ENCODE results near the gene PTDSS2. TPM values are rescaled to one million over a fixed set of nuclear protein-coding genes. Genes with fewer than 3 reads are reported as not detected.
"Not testable (repeated sequence)": the region's sequence is repeated elsewhere in the genome, so short reads cannot be mapped to it uniquely, and the experiment has no call there.

Gene PTDSS2
- total and polyA plus RNA-seq, 9 of the 15 experiments (the other 6 are each of a cell fraction or from before 2014, with no cell fraction given) = 0.45 to 53.9 (median 17.2) TPM

GRCh38 chr11:424232-424631 lies 25.8 kb upstream of the PTDSS2 start:
- CTCF ChIA-PET (ENCODE audit: low intra/inter-chr PET ratio) = no interaction called here
- Histone ChIP-seq H3K79me2 (ENCODE audit: control insufficient read depth, insufficient read depth, low read length) (no peaks in the 10 kb centered on the region), H4K20me1 (replicated peaks; ENCODE audit: control insufficient read depth, insufficient read depth, low read length) (no peaks in the 10 kb centered on the region), H2AFZ (ENCODE audit: low read depth, low read length) (no peak overlapping the region), H3K4me1 (replicated peaks in 1 of 2; ENCODE audit: control insufficient read depth in 2 of 2, insufficient read depth in 2 of 2, low read length in 2 of 2) (peaks cover 5 to 34% of the 10 kb centered on the region in 2 experiments; a peak in 4 of 5 replicates), H3K9ac (ENCODE audit: insufficient read depth in 1 of 2, low read depth in 2 of 2, low read length in 2 of 2) (no peak overlapping the region), H3K9me3 (replicated peaks; ENCODE audit: control insufficient read depth, insufficient read depth, low read depth, low read length) (0 out of 2 replicates have a peak, but pooled peaks cover 2% of the 10 kb centered on the region), H3K4me3 (no peak overlapping the region), H3K27me3 (ENCODE audit: control insufficient read depth in 2 of 2, insufficient read depth in 2 of 2, low read length in 2 of 2) (no peaks in the 10 kb centered on the region), H3K4me2 (ENCODE audit: insufficient read depth, low read length) (no peak overlapping the region), H3K27ac (ENCODE audit: extremely low read depth, low read depth, low read length) (no peak overlapping the region), H3K36me3 (ENCODE audit: control insufficient read depth, insufficient read depth, low read length) (no peaks in the 10 kb centered on the region), H3K9me1 (ENCODE audit: control insufficient read depth, insufficient read depth, low read length) (no peaks in the 10 kb centered on the region)
- no peak for DNase-seq (ENCODE audit: extremely low read depth in 1 of 4, low spot score in 3 of 4)
- POLR2A ChIA-PET = no interaction called here
- no peak for ATAC-seq
- in situ Hi-C loops (cut with MboI) = no loop called here
- intact Hi-C loops (cut with micrococcal nuclease) = no loop called here
- FAIRE-seq = no peak
- WGBS (ENCODE audit: insufficient coverage, low coverage, missing lambda C conversion rate) = 71% methylated on average over 4 of the region's 4 CpGs
- no TSS peak for BruUV-seq (replicated peaks)
- TF ChIP-seq BCOR (IDR thresholded peaks at IDR 0.05) (peak; percentile 88), NCOA4 (IDR thresholded peaks at IDR 0.05; ENCODE audit: partially characterized antibody) (no peak), ZKSCAN1 (IDR thresholded peaks at IDR 0.05; ENCODE audit: low read depth, low read length) (no peak), ZFP36 (IDR thresholded peaks at IDR 0.05; ENCODE audit: low read depth, low read length, partially characterized antibody) (peak; percentile 37), RBM25 (IDR thresholded peaks at IDR 0.05; ENCODE audit: low read depth, low read length, severe bottlenecking) (peak; percentile 93), DMBX1 (CRISPR knock-in tag; IDR thresholded peaks at IDR 0.05; ENCODE audit: borderline replicate concordance) (no peak), U2AF2 (optimal IDR thresholded peaks at IDR 0.05; ENCODE audit: low read depth, low read length) (no peak), KDM1A (IDR thresholded peaks at IDR 0.05) (peak; percentile 56 to 64; a peak in 3 of 4 replicates), ADNP (tag; IDR thresholded peaks at IDR 0.05) (0 out of 2 replicates have a peak, but pooled peaks have one; percentile 54), ZNF592 (IDR thresholded peaks at IDR 0.05) (no peak)

GRCh38 chr11:424766-425165 lies 25.3 kb upstream of the PTDSS2 start:
- DNase-seq (ENCODE audit: extremely low read depth in 1 of 4, low spot score in 3 of 4); BruUV-seq (replicated peaks); H4K20me1 ChIP-seq (replicated peaks; ENCODE audit: control insufficient read depth, insufficient read depth, low read length); H3K4me2 ChIP-seq (ENCODE audit: insufficient read depth, low read length); POLR2A ChIA-PET; H3K9me1 ChIP-seq (ENCODE audit: control insufficient read depth, insufficient read depth, low read length); H3K36me3 ChIP-seq (ENCODE audit: control insufficient read depth, insufficient read depth, low read length); H3K9me3 ChIP-seq (replicated peaks; ENCODE audit: control insufficient read depth, insufficient read depth, low read depth, low read length); H2AFZ ChIP-seq (ENCODE audit: low read depth, low read length); H3K4me3 ChIP-seq; H3K27me3 ChIP-seq (ENCODE audit: control insufficient read depth in 2 of 2, insufficient read depth in 2 of 2, low read length in 2 of 2); H3K9ac ChIP-seq (ENCODE audit: insufficient read depth in 1 of 2, low read depth in 2 of 2, low read length in 2 of 2); H3K27ac ChIP-seq (ENCODE audit: extremely low read depth, low read depth, low read length); FAIRE-seq; in situ Hi-C loops (cut with MboI); H3K79me2 ChIP-seq (ENCODE audit: control insufficient read depth, insufficient read depth, low read length); CTCF ChIA-PET (ENCODE audit: low intra/inter-chr PET ratio); ATAC-seq; intact Hi-C loops (cut with micrococcal nuclease): not testable (repeated sequence)
- 85% methylated on average over 15 of the region's 45 CpGs for WGBS (ENCODE audit: insufficient coverage, low coverage, missing lambda C conversion rate)
- peaks cover 5 to 33% of the 10 kb centered on the region in 2 experiments; a peak in 4 of 5 replicates for H3K4me1 ChIP-seq (replicated peaks in 1 of 2; ENCODE audit: control insufficient read depth in 2 of 2, insufficient read depth in 2 of 2, low read length in 2 of 2)
